GM18499 (cell line): Measurements from ENCODE around the gene PAM.
"Not testable (repeated sequence)": the region's sequence is repeated elsewhere in the genome, so short reads cannot be mapped to it uniquely, and the experiment has no call there.

Experiments
- ATAC-seq: cut with Tn5 transposase; IDR thresholded peaks from one replicate; pipeline ENCODE4 v1.9.1; 2021; ENCODE audit warnings: moderate number of reproducible peaks; ENCODE audit not compliant: insufficient read depth, unreplicated experiment

PAM gene

GRCh38 chr5:102775756-102776155 lies 20.7 kb downstream of the PAM start:
- ATAC-seq = not testable (repeated sequence)

GRCh38 chr5:102777099-102777498 lies 22.0 kb downstream of the PAM start:
- ATAC-seq = no peak

DNA sequence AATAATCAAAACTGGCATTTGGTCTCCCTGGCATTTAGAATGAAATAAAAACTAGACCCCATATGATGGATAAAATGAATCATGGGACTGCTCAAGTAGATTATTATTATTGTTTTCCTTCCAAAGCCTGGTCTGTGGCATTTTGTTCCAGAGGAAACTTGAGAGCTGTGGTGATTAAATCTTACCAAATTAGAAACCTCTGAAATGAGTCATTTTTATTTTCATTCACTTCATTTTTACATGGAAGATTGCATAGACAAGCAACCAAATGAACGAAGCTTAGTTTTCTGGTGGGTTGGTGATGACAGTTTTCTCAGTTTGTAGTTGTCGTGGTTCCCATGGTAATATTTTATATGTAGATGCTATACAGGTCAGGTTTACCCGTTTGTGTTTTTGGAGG lies 23.4 kb downstream of the PAM start:
- ATAC-seq = no peak

DNA sequence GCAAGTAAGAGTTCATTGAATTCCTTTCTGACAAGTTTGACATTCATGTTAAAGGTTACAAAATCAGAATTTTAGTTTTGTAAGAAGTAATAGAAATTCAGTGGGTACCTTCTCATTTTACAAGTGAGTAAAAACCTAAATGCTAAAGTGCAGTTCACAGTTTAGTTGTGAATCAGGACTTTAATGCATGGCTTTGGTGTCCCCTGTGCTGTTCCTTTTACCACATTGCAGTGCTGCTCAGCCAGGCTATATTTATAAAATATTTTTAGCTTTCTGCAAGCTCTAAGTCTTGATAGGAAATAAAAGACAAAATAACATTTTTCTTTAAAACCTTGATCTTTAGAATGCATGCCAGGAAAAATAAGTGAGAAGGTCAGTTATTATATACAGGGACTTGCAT lies 26.3 kb downstream of the PAM start:
- ATAC-seq = no peak

- ATAC-seq = no peak
These were observed 26.7 kb downstream of the PAM start for GRCh38 chr5:102781786-102782185.

GRCh38 chr5:102782217-102782872 lies 27.2 kb downstream of the PAM start:
- no peak for ATAC-seq

DNA sequence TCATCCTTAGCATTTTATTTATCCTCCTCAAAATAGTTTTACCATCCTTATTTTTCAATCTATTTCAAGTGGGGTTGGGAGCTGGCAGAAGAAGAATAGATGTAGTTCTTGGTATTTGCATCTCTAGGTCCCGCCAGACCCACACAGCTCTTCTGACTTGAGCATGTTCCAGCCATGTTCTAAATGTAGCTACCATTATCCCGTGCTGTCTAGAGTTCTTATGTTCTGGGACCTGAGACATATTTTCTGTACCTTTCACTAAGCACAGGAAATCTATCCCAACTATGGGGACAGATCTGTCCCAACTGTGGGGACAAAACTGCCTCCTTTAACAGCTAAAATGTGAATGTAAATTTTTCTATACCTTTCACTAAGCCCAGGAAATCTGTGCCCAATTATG lies 32.0 kb downstream of the PAM start:
- no peak for ATAC-seq

DNA sequence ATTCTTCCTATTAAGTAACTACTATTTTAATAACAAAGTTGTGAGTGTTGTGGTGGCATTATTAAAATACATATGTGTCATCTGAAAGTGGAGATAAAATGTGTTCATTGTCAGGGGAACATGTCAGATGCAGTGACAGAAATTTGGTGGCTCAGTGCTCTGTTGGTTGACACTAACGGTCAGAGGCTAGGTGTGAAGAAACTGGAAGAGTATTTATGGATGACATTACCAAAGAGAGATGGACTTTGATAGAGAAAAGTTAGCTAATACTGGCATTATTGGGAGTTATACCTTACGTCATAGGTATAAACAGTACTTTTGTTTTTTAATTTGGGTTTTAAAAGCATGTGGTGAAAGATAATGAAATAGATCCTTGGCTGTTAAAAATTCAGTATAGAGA lies 33.7 kb downstream of the PAM start:
- no peak for ATAC-seq

GRCh38 chr5:102789469-102789868 lies 34.4 kb downstream of the PAM start:
- ATAC-seq = no peak

GRCh38 chr5:102790748-102791147 lies 35.6 kb downstream of the PAM start:
- no peak for ATAC-seq

- no peak for ATAC-seq
These were observed 37.6 kb downstream of the PAM start for GRCh38 chr5:102792705-102793104.

- ATAC-seq = no peak
These were observed 38.9 kb downstream of the PAM start for GRCh38 chr5:102794047-102794446.

- ATAC-seq = no peak
These were observed 39.7 kb downstream of the PAM start for GRCh38 chr5:102794677-102795331.

- no peak for ATAC-seq
These were observed 40.4 kb downstream of the PAM start for GRCh38 chr5:102795526-102795925.

DNA sequence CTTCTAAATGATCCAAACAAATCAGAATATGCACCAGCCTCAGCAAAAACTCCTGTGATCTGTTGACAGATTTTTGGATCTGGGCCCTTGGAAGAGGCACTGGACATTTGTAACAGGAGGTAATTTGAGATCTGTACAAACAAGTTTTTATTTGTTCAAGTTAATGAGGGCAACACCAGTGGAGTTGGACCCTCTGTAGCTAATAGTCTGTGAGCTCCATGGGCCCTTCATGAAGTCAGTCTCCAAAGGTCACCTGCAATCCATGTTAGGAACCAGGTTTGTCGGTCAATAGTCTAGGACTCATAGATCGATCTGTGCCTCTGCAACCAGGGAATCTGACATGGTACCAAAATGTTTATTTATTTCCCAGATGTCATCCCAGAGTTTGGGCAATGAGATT lies 40.9 kb downstream of the PAM start:
- no peak for ATAC-seq

DNA sequence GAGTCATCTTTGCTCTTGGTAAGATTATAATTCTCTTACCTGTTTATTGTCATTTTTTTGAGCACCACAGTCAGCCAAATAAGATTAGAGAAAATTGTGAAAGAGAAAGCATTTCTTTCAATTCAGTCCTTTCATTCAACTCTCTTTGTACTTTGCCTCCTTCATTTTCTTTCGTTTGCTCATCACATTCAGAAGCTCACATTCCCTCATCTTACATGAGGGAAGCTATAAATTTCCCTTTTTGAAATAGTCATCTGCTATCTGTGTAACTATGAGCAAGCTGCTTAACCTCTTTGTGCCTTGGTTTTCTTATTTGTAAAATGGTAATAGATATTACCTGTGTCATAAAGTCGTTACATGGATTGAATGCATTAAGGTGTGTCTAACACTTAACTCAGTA lies 41.4 kb downstream of the PAM start:
- ATAC-seq = no peak

DNA sequence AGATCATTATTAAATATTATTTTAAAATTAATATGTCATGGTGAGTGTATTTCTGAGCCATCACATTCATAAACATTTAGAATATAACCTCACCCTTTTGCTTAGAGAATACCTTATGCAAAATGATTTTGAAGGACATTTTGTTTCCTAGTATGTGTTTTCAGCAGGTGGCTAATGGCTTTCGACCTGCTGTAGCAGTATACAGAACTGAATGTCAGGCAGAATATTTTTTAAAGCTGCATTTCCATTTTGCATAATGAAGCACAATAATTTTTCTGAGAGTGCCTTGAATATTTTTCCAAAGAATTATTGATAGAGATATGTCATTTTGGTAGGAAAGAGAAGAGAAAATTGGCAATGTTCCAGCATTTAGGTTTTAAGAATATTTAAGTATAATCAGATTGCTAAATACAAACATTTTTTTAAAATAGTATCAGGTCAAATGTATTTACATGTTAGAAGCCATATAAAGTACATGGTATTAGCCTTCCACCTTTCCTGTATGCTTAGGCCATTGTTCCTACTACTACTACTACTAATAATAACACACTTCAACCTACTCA lies 42.3 kb downstream of the PAM start:
- no peak for ATAC-seq

- ATAC-seq = no peak
These were observed 43.1 kb downstream of the PAM start for GRCh38 chr5:102798104-102798785.

DNA sequence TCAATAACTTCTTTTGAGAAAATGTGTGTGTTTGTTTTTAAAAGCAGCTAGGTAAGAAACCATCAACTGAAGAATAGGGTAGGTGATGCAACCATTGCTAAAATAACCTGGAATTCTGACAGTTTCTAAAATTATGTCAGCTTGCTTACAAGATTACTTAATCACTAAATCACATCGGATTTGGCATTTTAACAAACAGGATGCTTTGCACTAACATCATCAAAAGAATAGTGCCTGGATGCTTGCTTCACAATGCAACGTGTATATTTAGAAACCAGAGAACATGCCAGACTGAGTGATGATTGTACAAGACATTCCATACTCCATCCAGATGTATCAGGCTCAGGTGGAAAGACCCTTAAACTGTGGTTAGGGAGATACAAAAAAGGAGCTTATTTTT lies 43.9 kb downstream of the PAM start:
- ATAC-seq = no peak

DNA sequence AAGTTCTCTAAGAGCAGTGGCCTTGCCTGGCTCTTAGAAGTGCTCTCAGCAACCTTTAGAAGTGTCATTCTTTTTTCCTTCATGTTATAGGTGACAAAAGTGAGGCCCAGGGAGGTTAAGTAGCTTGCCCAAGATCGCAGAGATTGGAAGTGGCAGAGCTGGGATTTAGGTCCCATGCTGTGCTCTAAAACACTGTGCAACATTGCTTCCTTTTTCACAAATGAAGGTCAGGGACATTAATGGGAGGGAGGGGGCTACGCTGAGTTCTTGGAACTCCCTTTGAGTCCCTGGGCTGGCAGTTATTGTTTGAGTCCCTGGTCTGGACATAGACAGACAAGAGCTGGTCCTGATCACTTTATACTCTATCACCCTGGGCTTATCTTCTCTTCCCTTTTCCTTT lies 45.3 kb downstream of the PAM start:
- no peak for ATAC-seq

DNA sequence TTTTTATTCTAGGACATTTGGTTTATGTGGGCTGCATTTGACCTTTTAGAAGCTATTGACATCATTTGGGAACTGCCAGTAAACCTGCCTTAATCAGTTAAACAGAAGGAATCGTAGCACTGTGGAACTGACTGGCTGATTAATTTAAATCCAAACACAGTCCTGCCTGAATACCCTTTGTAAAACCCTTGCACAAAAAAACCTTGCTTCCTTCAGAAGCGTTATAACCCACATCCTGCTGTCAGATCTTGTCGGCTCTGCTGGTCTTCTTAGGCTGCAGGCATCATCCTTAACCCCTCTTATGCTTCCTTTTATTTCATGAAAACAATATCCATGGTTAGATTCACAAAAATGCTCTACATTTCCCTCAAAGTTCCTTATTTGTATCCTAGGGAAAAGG lies 46.3 kb downstream of the PAM start:
- ATAC-seq = no peak
